WTC11 (cell line): ENCODE measurements around the gene CLIC1. TPM values are rescaled to one million over a fixed set of nuclear protein-coding genes. Genes with fewer than 3 reads are reported as not detected.

Experiments
- ATAC-seq: fragments of 200-7000 bp; cut with Tn5 transposase; 2 replicates; pipeline ENCODE4 v1.10.0; 2021; ENCODE audit warnings: mild to moderate bottlenecking, moderate library complexity
- CTCF ChIA-PET: fragments of 300-600 bp; sonication (Branson Sonifier 250); formaldehyde crosslinking; loops from one replicate; lab custom pipeline; 2021; ENCODE audit warnings: antibody characterized with exemption; lab: Charles Lee
- POLR2A ChIA-PET: fragments of 350-600 bp; sonication (Branson Sonifier 250); formaldehyde crosslinking; loops from one replicate; lab custom pipeline; 2021; ENCODE audit warnings: antibody characterized with exemption; lab: Charles Lee
- DNase-seq: peaks from one replicate; pipeline ENCODE4 v3.0.0; 2021; ENCODE audit warnings: low spot score
- H3K27ac Mint-ChIP-seq: 2 replicates; pipeline ENCODE4 v1.8.0; 2021; ENCODE audit warnings: mixed read lengths
- H3K27me3 Mint-ChIP-seq: 2 replicates; pipeline ENCODE4 v1.8.0; 2021; ENCODE audit warnings: low read depth, mild to moderate bottlenecking, moderate library complexity, mixed read lengths
- H3K36me3 Mint-ChIP-seq: 2 replicates; pipeline ENCODE4 v1.8.0; 2021; ENCODE audit warnings: mixed read lengths
- H3K4me1 Mint-ChIP-seq: 2 replicates; pipeline ENCODE4 v1.8.0; 2022; ENCODE audit warnings: mixed read lengths
- H3K4me3 Mint-ChIP-seq: 2 replicates; pipeline ENCODE4 v1.8.0; 2021; ENCODE audit warnings: mild to moderate bottlenecking, moderate library complexity, mixed read lengths
- H3K9me3 Mint-ChIP-seq: 2 replicates; pipeline ENCODE4 v1.8.0; 2021; ENCODE audit warnings: mixed read lengths
- ATF1 ChIP-seq: sonication (generic); formaldehyde crosslinking; IDR thresholded peaks from 2 replicates; pipeline ENCODE4 v1.8.1; 2023; ENCODE audit warnings: mild to moderate bottlenecking, moderate library complexity, missing genetic modification reagents
- ETV6 ChIP-seq: sonication (generic); formaldehyde crosslinking; IDR thresholded peaks from 2 replicates; pipeline ENCODE4 v1.8.1; 2022; ENCODE audit warnings: mild to moderate bottlenecking, missing genetic modification reagents
- FOXP1 ChIP-seq: sonication (generic); formaldehyde crosslinking; IDR thresholded peaks from 2 replicates; pipeline ENCODE4 v1.8.0; 2022; ENCODE audit warnings: missing genetic modification reagents, mild to moderate bottlenecking, moderate library complexity, borderline replicate concordance
- GABPB1 ChIP-seq: sonication (generic); formaldehyde crosslinking; IDR thresholded peaks from 2 replicates; pipeline ENCODE4 v1.8.1; 2023; ENCODE audit warnings: mild to moderate bottlenecking, missing genetic modification reagents
- GTF2I ChIP-seq: fragments of 250-450 bp; sonication (Bioruptor Pico); conservative IDR thresholded peaks from 2 replicates; pipeline ENCODE4 v1.4.0; 2021; ENCODE audit warnings: mild to moderate bottlenecking
- MXD4 ChIP-seq: fragments of 250-450 bp; sonication (Bioruptor Pico); IDR thresholded peaks from 2 replicates; pipeline ENCODE4 v1.8.0; 2021; ENCODE audit warnings: mild to moderate bottlenecking, moderate library complexity, borderline replicate concordance
- NFATC4 ChIP-seq: fragments of 250-450 bp; sonication (Bioruptor Pico); IDR thresholded peaks from 2 replicates; pipeline ENCODE4 v1.9.0; 2021; ENCODE audit warnings: mild to moderate bottlenecking
- OVOL2 ChIP-seq: fragments of 250-450 bp; sonication (Bioruptor Pico); IDR thresholded peaks from 2 replicates; pipeline ENCODE4 v1.9.0; 2021; ENCODE audit warnings: mild to moderate bottlenecking, borderline replicate concordance
- SMAD3 ChIP-seq: sonication (generic); formaldehyde crosslinking; IDR thresholded peaks from 2 replicates; pipeline ENCODE4 v1.8.0; 2022; ENCODE audit warnings: missing genetic modification reagents, mild to moderate bottlenecking, borderline replicate concordance
- SMAD4 ChIP-seq: sonication (generic); formaldehyde crosslinking; IDR thresholded peaks from 2 replicates; pipeline ENCODE4 v1.8.0; 2022; ENCODE audit warnings: mild to moderate bottlenecking, missing genetic modification reagents
- SP1 ChIP-seq: sonication (generic); formaldehyde crosslinking; conservative IDR thresholded peaks from 2 replicates; pipeline ENCODE4 v1.8.1; 2022; ENCODE audit warnings: missing genetic modification reagents
- TEAD1 ChIP-seq: sonication (generic); formaldehyde crosslinking; IDR thresholded peaks from 2 replicates; pipeline ENCODE4 v1.8.0; 2022; ENCODE audit warnings: mild to moderate bottlenecking, missing genetic modification reagents
- TEAD4 ChIP-seq: sonication (generic); formaldehyde crosslinking; IDR thresholded peaks from 2 replicates; pipeline ENCODE4 v1.8.0; 2022; ENCODE audit warnings: mild to moderate bottlenecking, missing genetic modification reagents
- ZNF219 ChIP-seq: sonication (generic); formaldehyde crosslinking; IDR thresholded peaks from 2 replicates; pipeline ENCODE4 v1.8.0; 2023; ENCODE audit warnings: missing genetic modification reagents, mild to moderate bottlenecking, borderline replicate concordance
- ZNF671 ChIP-seq: fragments of 250-450 bp; sonication (Bioruptor Pico); IDR thresholded peaks from 2 replicates; pipeline ENCODE4 v1.8.0; 2021; ENCODE audit warnings: mild to moderate bottlenecking
- total RNA-seq: library from RNA; stranded (reverse); gene quantifications from 3 replicates; pipeline ENCODE4 v1.2.3, GENCODE V29; 2021
- TF ChIP-seq, protein P1 (sequence below): sonication (generic); formaldehyde crosslinking; IDR thresholded peaks from 2 replicates; pipeline ENCODE4 v1.8.0; 2022; ENCODE audit warnings: mild to moderate bottlenecking, missing genetic modification reagents
- TF ChIP-seq, protein P2 (sequence below): sonication (generic); formaldehyde crosslinking; IDR thresholded peaks from 2 replicates; pipeline ENCODE4 v1.8.0; 2022; ENCODE audit warnings: mild to moderate bottlenecking, missing genetic modification reagents
- TF ChIP-seq, protein P3 (sequence below): sonication (generic); formaldehyde crosslinking; IDR thresholded peaks from 2 replicates; pipeline ENCODE4 v1.8.1; 2022; ENCODE audit warnings: low read depth, mild to moderate bottlenecking, moderate library complexity, missing genetic modification reagents, borderline replicate concordance
- TF ChIP-seq, protein P4 (sequence below): sonication (generic); formaldehyde crosslinking; IDR thresholded peaks from 2 replicates; pipeline ENCODE4 v1.8.1; 2023; ENCODE audit warnings: mild to moderate bottlenecking, missing genetic modification reagents, borderline replicate concordance
- TF ChIP-seq, protein P5 (sequence below): sonication (generic); formaldehyde crosslinking; IDR thresholded peaks from 2 replicates; pipeline ENCODE4 v1.8.1; 2022; ENCODE audit warnings: missing genetic modification reagents, borderline replicate concordance
- TF ChIP-seq, protein P6 (sequence below): sonication (generic); formaldehyde crosslinking; conservative IDR thresholded peaks from 2 replicates; pipeline ENCODE4 v1.8.1; 2022; ENCODE audit warnings: mild to moderate bottlenecking, missing genetic modification reagents
- TF ChIP-seq, protein P7 (sequence below): sonication (generic); formaldehyde crosslinking; IDR thresholded peaks from 2 replicates; pipeline ENCODE4 v1.8.1; 2023; ENCODE audit warnings: mild to moderate bottlenecking, missing genetic modification reagents

The CLIC1 gene
- total RNA-seq, 1 experiment from 2014 or later: 244 TPM

DNA sequence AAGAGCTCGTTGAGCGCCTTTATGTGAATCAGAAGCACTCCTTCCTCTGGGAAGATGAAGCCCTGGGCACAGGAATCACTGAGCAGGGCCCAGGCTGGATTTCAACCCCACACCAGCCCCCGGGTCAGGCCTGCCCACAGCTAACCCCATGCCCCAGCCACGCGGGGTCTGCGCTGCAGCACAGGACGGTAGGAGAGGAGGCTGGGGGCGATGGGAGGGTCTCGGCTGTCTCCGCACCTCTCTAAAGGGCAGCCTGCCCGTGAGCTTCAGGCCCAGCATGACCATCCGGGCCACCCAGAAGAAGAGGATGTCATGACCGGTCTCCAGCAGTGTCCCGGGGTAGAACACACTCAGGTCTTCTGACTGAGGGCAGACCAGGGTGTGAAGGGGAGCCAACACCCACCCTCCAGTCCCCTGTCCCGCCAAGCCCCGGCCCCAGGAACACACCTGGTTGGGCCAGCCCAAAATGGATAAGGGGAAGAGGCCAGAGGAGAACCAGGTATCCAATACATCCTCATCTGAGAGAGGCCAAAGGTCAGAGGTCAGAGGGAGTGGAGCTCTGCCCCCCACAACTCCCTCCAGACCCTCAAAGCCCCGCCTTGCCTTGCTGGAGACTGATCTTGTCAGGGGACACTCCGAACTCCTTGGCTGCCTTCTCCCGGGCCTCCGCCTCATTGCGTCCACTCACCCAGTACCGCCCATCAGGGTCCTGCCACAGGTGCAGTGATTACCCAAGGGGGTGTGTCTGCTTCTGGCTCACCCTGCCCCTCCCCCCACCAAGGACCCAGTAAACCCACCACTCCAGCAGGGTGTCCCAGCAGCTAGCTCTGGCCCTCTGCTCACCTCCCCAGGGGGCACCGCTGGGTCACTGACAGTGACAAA is 45.2 kb upstream of the CLIC1 start:
- Mint-ChIP-seq H3K9me3 (no peaks in the 10 kb centered on the region), H3K27ac (no peak overlapping the region; the same call in 1 of the 2 replicates), H3K4me1 (0 out of 2 replicates have a peak, but pooled peaks cover under 1% of the 10 kb centered on the region), H3K27me3 (no peaks in the 10 kb centered on the region), H3K4me3 (no peak overlapping the region), H3K36me3 (peaks cover 31% of the 10 kb centered on the region)
- POLR2A ChIA-PET: no interaction called here
- ATAC-seq (no peak; the same call in 1 of the 2 replicates), DNase-seq (no peak)
- no peak for TF ChIP-seq TEAD1 (CRISPR knock-in tag)
- TF ChIP-seq FOXP1 (CRISPR knock-in tag): no peak
- no peak for TF ChIP-seq ATF1
- TF ChIP-seq OVOL2 (CRISPR knock-in tag): no peak
- TF ChIP-seq SP1 (CRISPR knock-in tag): no peak
- TF ChIP-seq, protein P1, sequence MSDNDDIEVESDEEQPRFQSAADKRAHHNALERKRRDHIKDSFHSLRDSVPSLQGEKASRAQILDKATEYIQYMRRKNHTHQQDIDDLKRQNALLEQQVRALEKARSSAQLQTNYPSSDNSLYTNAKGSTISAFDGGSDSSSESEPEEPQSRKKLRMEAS: no peak
- TF ChIP-seq GABPB1: no peak
- TF ChIP-seq, protein P2, sequence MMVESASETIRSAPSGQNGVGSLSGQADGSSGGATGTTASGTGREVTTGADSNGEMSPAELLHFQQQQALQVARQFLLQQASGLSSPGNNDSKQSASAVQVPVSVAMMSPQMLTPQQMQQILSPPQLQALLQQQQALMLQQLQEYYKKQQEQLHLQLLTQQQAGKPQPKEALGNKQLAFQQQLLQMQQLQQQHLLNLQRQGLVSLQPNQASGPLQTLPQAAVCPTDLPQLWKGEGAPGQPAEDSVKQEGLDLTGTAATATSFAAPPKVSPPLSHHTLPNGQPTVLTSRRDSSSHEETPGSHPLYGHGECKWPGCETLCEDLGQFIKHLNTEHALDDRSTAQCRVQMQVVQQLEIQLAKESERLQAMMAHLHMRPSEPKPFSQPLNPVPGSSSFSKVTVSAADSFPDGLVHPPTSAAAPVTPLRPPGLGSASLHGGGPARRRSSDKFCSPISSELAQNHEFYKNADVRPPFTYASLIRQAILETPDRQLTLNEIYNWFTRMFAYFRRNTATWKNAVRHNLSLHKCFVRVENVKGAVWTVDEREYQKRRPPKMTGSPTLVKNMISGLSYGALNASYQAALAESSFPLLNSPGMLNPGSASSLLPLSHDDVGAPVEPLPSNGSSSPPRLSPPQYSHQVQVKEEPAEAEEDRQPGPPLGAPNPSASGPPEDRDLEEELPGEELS (CRISPR knock-in tag): no peak
- TF ChIP-seq ZNF671 (CRISPR knock-in tag): no peak
- TF ChIP-seq ZNF219 (CRISPR knock-in tag): no peak
- no peak for TF ChIP-seq MXD4 (CRISPR knock-in tag)
- TF ChIP-seq SMAD4 (CRISPR knock-in tag): no peak
- TF ChIP-seq ETV6 (CRISPR knock-in tag): no peak
- no peak for TF ChIP-seq SMAD3
- no peak for TF ChIP-seq TEAD4 (CRISPR knock-in tag)
- CTCF ChIA-PET: interaction anchor here (1.1 to 1.3 kb wide), 2 partner anchors 12 to 144 kb away, joined by 3 to 4 read pairs; no protein-coding TSS in a partner anchor

DNA sequence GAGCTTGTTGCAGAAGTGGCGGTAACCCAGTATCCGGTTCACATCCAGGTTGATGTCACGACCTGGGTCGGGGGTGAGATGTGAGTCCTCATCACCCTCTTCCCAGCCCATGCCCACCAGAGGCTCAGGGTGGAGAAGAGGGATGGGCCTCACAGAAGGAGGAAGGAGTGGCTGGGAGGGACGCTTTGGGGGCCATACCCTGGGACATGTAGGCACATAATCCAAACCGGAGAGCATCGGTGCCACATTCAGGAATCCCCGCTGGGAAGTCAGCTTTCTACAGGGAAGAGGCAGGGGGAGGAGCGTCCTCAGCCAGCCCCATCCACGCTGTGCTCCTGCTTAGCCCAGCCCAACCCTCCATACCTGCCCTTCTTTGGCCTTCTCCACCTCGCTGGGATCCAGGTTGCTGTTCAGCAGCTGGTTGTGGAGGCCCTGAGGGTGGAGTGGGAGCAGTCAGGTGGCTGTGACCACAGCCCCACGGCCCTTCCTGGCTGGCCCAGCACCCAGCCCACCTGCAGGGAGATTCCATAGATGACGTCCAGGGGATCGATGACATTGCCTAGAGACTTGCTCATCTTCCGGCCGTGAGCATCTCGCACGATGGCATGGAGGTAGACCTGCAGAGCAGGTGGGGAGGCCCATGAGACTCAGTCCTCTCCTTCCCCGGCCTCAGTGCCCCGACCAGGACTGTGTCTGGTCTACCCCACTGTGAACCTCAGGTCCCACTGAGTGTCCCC is 44.3 kb upstream of the CLIC1 start:
- Mint-ChIP-seq H3K27ac (no peak overlapping the region; the same call in 1 of the 2 replicates), H3K4me3 (no peak overlapping the region), H3K27me3 (no peaks in the 10 kb centered on the region), H3K4me1 (0 out of 2 replicates have a peak, but pooled peaks cover 2% of the 10 kb centered on the region), H3K9me3 (no peaks in the 10 kb centered on the region), H3K36me3 (peaks cover 31% of the 10 kb centered on the region)
- DNase-seq: no peak
- no peak for ATAC-seq
- POLR2A ChIA-PET: interaction anchor here (0.6 kb wide), 1 partner anchor 76 kb away, joined by 4 read pairs; no protein-coding TSS in a partner anchor
- CTCF ChIA-PET: interaction anchor here (1.1 to 1.5 kb wide), 3 partner anchors 11 to 143 kb away, joined by 3 to 4 read pairs (median 4); partner anchors contain the start of gene LSM2
- no peak for TF ChIP-seq MXD4 (CRISPR knock-in tag)
- TF ChIP-seq, protein P3, sequence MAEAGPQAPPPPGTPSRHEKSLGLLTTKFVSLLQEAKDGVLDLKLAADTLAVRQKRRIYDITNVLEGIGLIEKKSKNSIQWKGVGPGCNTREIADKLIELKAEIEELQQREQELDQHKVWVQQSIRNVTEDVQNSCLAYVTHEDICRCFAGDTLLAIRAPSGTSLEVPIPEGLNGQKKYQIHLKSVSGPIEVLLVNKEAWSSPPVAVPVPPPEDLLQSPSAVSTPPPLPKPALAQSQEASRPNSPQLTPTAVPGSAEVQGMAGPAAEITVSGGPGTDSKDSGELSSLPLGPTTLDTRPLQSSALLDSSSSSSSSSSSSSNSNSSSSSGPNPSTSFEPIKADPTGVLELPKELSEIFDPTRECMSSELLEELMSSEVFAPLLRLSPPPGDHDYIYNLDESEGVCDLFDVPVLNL (CRISPR knock-in tag): no peak
- TF ChIP-seq, protein P4, sequence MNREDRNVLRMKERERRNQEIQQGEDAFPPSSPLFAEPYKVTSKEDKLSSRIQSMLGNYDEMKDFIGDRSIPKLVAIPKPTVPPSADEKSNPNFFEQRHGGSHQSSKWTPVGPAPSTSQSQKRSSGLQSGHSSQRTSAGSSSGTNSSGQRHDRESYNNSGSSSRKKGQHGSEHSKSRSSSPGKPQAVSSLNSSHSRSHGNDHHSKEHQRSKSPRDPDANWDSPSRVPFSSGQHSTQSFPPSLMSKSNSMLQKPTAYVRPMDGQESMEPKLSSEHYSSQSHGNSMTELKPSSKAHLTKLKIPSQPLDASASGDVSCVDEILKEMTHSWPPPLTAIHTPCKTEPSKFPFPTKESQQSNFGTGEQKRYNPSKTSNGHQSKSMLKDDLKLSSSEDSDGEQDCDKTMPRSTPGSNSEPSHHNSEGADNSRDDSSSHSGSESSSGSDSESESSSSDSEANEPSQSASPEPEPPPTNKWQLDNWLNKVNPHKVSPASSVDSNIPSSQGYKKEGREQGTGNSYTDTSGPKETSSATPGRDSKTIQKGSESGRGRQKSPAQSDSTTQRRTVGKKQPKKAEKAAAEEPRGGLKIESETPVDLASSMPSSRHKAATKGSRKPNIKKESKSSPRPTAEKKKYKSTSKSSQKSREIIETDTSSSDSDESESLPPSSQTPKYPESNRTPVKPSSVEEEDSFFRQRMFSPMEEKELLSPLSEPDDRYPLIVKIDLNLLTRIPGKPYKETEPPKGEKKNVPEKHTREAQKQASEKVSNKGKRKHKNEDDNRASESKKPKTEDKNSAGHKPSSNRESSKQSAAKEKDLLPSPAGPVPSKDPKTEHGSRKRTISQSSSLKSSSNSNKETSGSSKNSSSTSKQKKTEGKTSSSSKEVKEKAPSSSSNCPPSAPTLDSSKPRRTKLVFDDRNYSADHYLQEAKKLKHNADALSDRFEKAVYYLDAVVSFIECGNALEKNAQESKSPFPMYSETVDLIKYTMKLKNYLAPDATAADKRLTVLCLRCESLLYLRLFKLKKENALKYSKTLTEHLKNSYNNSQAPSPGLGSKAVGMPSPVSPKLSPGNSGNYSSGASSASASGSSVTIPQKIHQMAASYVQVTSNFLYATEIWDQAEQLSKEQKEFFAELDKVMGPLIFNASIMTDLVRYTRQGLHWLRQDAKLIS: no peak
- no peak for TF ChIP-seq SMAD3
- TF ChIP-seq NFATC4 (CRISPR knock-in tag): no peak
- TF ChIP-seq, protein P5, sequence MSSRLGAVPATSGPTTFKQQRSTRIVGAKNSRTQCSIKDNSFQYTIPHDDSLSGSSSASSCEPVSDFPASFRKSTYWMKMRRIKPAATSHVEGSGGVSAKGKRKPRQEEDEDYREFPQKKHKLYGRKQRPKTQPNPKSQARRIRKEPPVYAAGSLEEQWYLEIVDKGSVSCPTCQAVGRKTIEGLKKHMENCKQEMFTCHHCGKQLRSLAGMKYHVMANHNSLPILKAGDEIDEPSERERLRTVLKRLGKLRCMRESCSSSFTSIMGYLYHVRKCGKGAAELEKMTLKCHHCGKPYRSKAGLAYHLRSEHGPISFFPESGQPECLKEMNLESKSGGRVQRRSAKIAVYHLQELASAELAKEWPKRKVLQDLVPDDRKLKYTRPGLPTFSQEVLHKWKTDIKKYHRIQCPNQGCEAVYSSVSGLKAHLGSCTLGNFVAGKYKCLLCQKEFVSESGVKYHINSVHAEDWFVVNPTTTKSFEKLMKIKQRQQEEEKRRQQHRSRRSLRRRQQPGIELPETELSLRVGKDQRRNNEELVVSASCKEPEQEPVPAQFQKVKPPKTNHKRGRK: no peak
- no peak for TF ChIP-seq GTF2I (CRISPR knock-in tag)
- TF ChIP-seq, protein P6, sequence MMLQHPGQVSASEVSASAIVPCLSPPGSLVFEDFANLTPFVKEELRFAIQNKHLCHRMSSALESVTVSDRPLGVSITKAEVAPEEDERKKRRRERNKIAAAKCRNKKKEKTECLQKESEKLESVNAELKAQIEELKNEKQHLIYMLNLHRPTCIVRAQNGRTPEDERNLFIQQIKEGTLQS (CRISPR knock-in tag): no peak
- TF ChIP-seq, protein P7, sequence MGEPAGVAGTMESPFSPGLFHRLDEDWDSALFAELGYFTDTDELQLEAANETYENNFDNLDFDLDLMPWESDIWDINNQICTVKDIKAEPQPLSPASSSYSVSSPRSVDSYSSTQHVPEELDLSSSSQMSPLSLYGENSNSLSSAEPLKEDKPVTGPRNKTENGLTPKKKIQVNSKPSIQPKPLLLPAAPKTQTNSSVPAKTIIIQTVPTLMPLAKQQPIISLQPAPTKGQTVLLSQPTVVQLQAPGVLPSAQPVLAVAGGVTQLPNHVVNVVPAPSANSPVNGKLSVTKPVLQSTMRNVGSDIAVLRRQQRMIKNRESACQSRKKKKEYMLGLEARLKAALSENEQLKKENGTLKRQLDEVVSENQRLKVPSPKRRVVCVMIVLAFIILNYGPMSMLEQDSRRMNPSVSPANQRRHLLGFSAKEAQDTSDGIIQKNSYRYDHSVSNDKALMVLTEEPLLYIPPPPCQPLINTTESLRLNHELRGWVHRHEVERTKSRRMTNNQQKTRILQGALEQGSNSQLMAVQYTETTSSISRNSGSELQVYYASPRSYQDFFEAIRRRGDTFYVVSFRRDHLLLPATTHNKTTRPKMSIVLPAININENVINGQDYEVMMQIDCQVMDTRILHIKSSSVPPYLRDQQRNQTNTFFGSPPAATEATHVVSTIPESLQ (CRISPR knock-in tag): no peak
